HepG2 (cell line): ENCODE data around the gene TNS1. TPM values are rescaled to one million over a fixed set of nuclear protein-coding genes. Genes with fewer than 3 reads are reported as not detected.

Experiments used
- ATAC-seq: fragments of 200-7000 bp; cut with Tn5 transposase; 3 replicates; pipeline ENCODE4 v1.9.1; 2020; ENCODE audit warnings: mild to moderate bottlenecking, moderate library complexity
- BruUV-seq: library from RNA; stranded (reverse); fragments of 400-500 nt; replicated peaks from 2 replicates; lab custom pipeline; 2021; lab: Mats Ljungman, UMichigan
- CTCF ChIA-PET: fragments of 300-600 bp; formaldehyde crosslinking; extraction: SDS; loops from one replicate; lab custom pipeline; 2021; ENCODE audit warnings: low total read pairs, inconsistent platforms, low intra/inter-chr PET ratio; lab: Yijun Ruan, JAX
- POLR2A ChIA-PET: fragments of 350-600 bp; sonication (Branson Sonifier 250); formaldehyde crosslinking; loops from one replicate; lab custom pipeline; 2020; ENCODE audit warnings: antibody characterized with exemption, inconsistent platforms; lab: Yijun Ruan, JAX
- DNase-seq: peaks from one replicate; pipeline ENCODE4 v3.0.0-alpha.2; 2015; ENCODE audit warnings: low spot score
- FAIRE-seq: peaks from 3 replicates; lab custom pipeline; 2011; peaks lifted over from hg19 to GRCh38; lab: Jason Lieb, UNC
- H2AFZ ChIP-seq: one replicate; pipeline ENCODE4 v1.6.1; 2011; ENCODE audit warnings: low read length, inconsistent platforms
- H3K27ac ChIP-seq: fragments of 300-600 bp; 3 replicates; pipeline ENCODE4 v1.8.0; 2011; ENCODE audit warnings: mixed run types, mild to moderate bottlenecking, mixed read lengths, low read length, inconsistent platforms; ENCODE audit not compliant: insufficient read depth; ENCODE audit errors: extremely low read length
- H3K27me3 ChIP-seq, 2 experiments: fragments of 200-600 bp in 1 of 2; 2 replicates in 1 of 2; 3 replicates in 1 of 2; pipeline versions ENCODE4 v1.6.0 to v1.8.0; 2011; ENCODE audit warnings: low read length in 2 of 2, mild to moderate bottlenecking in 2 of 2, moderate library complexity in 2 of 2, inconsistent platforms in 1 of 2; ENCODE audit not compliant: insufficient read depth in 2 of 2, control insufficient read depth in 1 of 2
- H3K36me3 ChIP-seq, 2 experiments: fragments of 200-600 bp in 1 of 2; replicated peaks in 1 of 2; 2 replicates in 1 of 2; 3 replicates in 1 of 2; pipeline versions ENCODE4 v1.5.1 to v1.8.0; 2011; ENCODE audit warnings: low read length in 2 of 2, inconsistent platforms in 1 of 2; ENCODE audit not compliant: insufficient read depth in 2 of 2, control insufficient read depth in 1 of 2
- H3K4me1 ChIP-seq: 2 replicates; pipeline ENCODE4 v1.5.1; 2012; ENCODE audit warnings: low read length, inconsistent platforms; ENCODE audit not compliant: insufficient read depth
- H3K4me2 ChIP-seq: 2 replicates; pipeline ENCODE4 v1.6.0; 2011; ENCODE audit warnings: low read depth, low read length, inconsistent platforms
- H3K4me3 ChIP-seq, 3 experiments: fragments of 200-600 bp in 1 of 3; sonication (generic), shearing (Covaris generic) in 1 of 3; replicated peaks in 1 of 3; 2 replicates each; pipeline ENCODE4 v1.5.1; 2011 to 2016; ENCODE audit warnings: low read length in 3 of 3, inconsistent platforms in 2 of 3, low read depth in 2 of 3, mild to moderate bottlenecking in 2 of 3, control low read depth in 1 of 3, mixed read lengths in 1 of 3; ENCODE audit not compliant: insufficient read depth in 1 of 3
- H3K79me2 ChIP-seq: one replicate; pipeline ENCODE4 v1.6.1; 2011; ENCODE audit warnings: low read length, inconsistent platforms; ENCODE audit not compliant: insufficient read depth
- H3K9ac ChIP-seq: 2 replicates; pipeline ENCODE4 v1.6.0; 2011; ENCODE audit warnings: mild to moderate bottlenecking, low read depth, low read length, inconsistent platforms; ENCODE audit not compliant: insufficient read depth
- H3K9me3 ChIP-seq: 2 replicates; pipeline ENCODE4 v1.5.1; 2012; ENCODE audit warnings: mild to moderate bottlenecking, low read length
- H4K20me1 ChIP-seq: 2 replicates; pipeline ENCODE4 v1.6.0; 2011; ENCODE audit warnings: inconsistent platforms, mild to moderate bottlenecking, low read length, moderate library complexity; ENCODE audit not compliant: insufficient read depth
- BRD4 ChIP-seq: sonication (generic); formaldehyde crosslinking; IDR thresholded peaks from 2 replicates; pipeline ENCODE4 v1.4.0; 2020; ENCODE audit warnings: missing genetic modification reagents
- DNMT3B ChIP-seq: conservative IDR thresholded peaks from 2 replicates; pipeline ENCODE4 v1.6.1; 2016; ENCODE audit warnings: missing biosample characterization, control low read depth
- EEA1 ChIP-seq: sonication (generic); formaldehyde crosslinking; IDR thresholded peaks from 2 replicates; pipeline ENCODE4 v1.5.1; 2020; ENCODE audit warnings: mild to moderate bottlenecking, missing genetic modification reagents, borderline replicate concordance
- PAF1 ChIP-seq: IDR thresholded peaks from 2 replicates; pipeline ENCODE4 v1.6.1; 2016; ENCODE audit warnings: missing genetic modification reagents, missing compliant biosample characterization
- PPARG ChIP-seq: conservative IDR thresholded peaks from 2 replicates; pipeline ENCODE4 v1.6.1; 2016; ENCODE audit warnings: missing biosample characterization, missing genetic modification reagents
- SYNCRIP ChIP-seq: fragments of 200-400 bp; formaldehyde crosslinking; IDR thresholded peaks from 2 replicates; pipeline ENCODE4 v1.6.1; 2018; ENCODE audit warnings: mild to moderate bottlenecking, low read depth, low read length; ENCODE audit not compliant: insufficient read depth
- ZBTB20 ChIP-seq: sonication (generic); formaldehyde crosslinking; IDR thresholded peaks from 2 replicates; pipeline ENCODE4 v1.8.1; 2023; ENCODE audit warnings: missing genetic modification reagents, low read depth, mild to moderate bottlenecking, borderline replicate concordance
- ZNF12 ChIP-seq: sonication (generic); formaldehyde crosslinking; IDR thresholded peaks from 2 replicates; pipeline ENCODE4 v1.5.0; 2020; ENCODE audit warnings: missing genetic modification reagents
- ZNF337 ChIP-seq: sonication (generic); formaldehyde crosslinking; IDR thresholded peaks from 2 replicates; pipeline ENCODE4 v1.5.1; 2020; ENCODE audit warnings: missing genetic modification reagents, low read depth, mild to moderate bottlenecking, borderline replicate concordance
- ZNF501 ChIP-seq: sonication (generic); formaldehyde crosslinking; IDR thresholded peaks from 2 replicates; pipeline ENCODE4 v1.5.1; 2020; ENCODE audit warnings: mild to moderate bottlenecking, moderate library complexity, missing genetic modification reagents
- ZNF761 ChIP-seq: sonication (generic); formaldehyde crosslinking; conservative IDR thresholded peaks from 2 replicates; pipeline ENCODE4 v1.4.0; 2020; ENCODE audit warnings: mild to moderate bottlenecking, missing genetic modification reagents
- ZSCAN29 ChIP-seq: sonication (generic); formaldehyde crosslinking; conservative IDR thresholded peaks from 2 replicates; pipeline ENCODE4 v1.4.0; 2020; ENCODE audit warnings: mild to moderate bottlenecking, missing genetic modification reagents
- WGBS: methylation state at CpG from one replicate; pipeline ENCODE4 v1.1.6; 2017; ENCODE audit warnings: low lambda C conversion rate; 5-methylcytosine and 5-hydroxymethylcytosine counted together
- in situ Hi-C: cut with HindIII; loops from 2 replicates; pipeline ENCODE4 v1.10.0; 2017; ENCODE audit warnings: low pct_unique_long_range_greater_than_20kb; ENCODE audit not compliant: extremely low pct_ligation_motif_present
- intact Hi-C: fragments of 100-400 bp; cut with micrococcal nuclease; formaldehyde crosslinking; loops from one replicate; pipeline ENCODE4 v1.10.0; 2022; ENCODE audit not compliant: unreplicated experiment
- polyA plus RNA-seq, 8 experiments: library from polyadenylated mRNA; depleted of rRNA in 3 of 8; stranded (reverse) in 7 of 8; unstranded in 1 of 8; fragments of >200 nt; fragmentation: Illumina TruSeq in 4 of 8; extraction: Trizol in 4 of 8; gene quantifications; 2 replicates each; pipeline versions ENCODE4 v1.2.1 to v1.2.3, GENCODE V29; 2011 to 2016; ENCODE audit warnings: low read depth in 4 of 8, missing spikeins in 1 of 8, mixed read lengths in 1 of 8; ENCODE audit not compliant: insufficient read depth in 1 of 8
- total RNA-seq, 5 experiments: library from RNA; depleted of rRNA; stranded (reverse); fragments of >200 nt; fragmentation: Illumina TruSeq; extraction: Trizol; gene quantifications; 2 replicates each; pipeline ENCODE4 v1.2.3, GENCODE V29; 2016; ENCODE audit warnings: low read depth in 1 of 5
- TF ChIP-seq, protein P1 (sequence below): sonication (generic); formaldehyde crosslinking; IDR thresholded peaks from 2 replicates; pipeline ENCODE4 v1.4.0; 2020; ENCODE audit warnings: missing genetic modification reagents

The TNS1 gene
- total and polyA plus RNA-seq, 2 of the 13 experiments (the other 11 are each of a cell fraction or from before 2014, with no cell fraction given): 1.9 to 118 TPM

DNA sequence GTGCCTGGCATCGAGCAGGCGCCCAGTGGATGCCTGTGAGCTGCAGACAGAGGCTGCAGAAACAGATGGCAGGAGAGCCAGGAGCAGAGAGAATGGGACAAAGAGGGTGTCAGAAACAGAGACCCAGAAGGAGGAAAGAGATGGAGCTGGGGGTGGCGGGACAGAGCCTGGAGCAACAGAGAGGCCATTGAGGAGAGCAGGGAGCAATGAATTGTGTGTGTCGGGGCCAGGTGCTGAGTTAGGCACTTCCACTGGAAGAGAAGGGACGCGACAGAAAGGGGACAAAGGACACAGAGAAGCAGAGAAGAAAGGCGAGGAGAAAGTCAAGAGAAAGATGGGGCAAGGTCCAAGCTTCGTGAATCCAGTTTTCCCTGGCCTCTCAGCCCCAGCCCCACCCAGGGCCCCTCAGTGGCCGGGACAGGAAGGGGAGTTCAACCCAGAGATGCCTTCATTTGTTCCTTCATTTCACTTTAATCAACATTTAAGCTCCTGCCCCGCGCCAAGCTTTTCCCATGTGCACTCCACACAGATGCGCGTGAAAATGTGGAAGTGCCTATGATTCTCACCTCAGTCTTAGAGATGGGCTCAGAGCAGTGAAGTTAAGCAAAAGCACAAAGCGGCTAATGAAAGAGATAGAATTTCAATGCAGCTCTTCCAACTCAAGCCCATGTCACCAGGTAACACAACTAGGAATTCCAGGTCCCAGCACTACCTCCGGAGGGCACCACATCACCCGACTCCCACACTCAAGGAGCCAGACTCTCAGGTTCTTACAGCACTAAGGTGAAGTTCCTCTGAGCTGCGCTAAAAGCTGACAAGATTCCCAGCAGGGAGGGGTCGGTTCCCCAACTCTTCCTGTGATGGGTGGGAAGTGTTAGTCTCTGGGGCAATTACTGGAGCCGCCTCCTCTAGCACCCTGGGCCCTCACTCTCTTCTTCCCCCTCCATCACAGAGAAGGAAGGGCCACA is 55.1 kb downstream of the TNS1 start:
- no peak for ATAC-seq
- no peak for DNase-seq
- Histone ChIP-seq H3K36me3 (no peaks in the 10 kb centered on the region), H3K9me3 (no peaks in the 10 kb centered on the region), H3K27me3 (peaks cover 11 to 78% of the 10 kb centered on the region in 2 experiments; a peak in 4 of 5 replicates), H4K20me1 (no peaks in the 10 kb centered on the region), H2AFZ (no peak overlapping the region), H3K9ac (no peak overlapping the region), H3K79me2 (peaks cover 9% of the 10 kb centered on the region), H3K4me2 (no peak overlapping the region), H3K4me1 (peaks cover 46% of the 10 kb centered on the region), H3K27ac (no peak overlapping the region), H3K4me3 (no peak overlapping the region)
- 45% methylated on average over 19 of the region's 19 CpGs for WGBS
- no peak for FAIRE-seq
- CTCF ChIA-PET: no interaction called here
- intact Hi-C loops: no loop called here
- BruUV-seq: no TSS peak
- POLR2A ChIA-PET: no interaction called here
- in situ Hi-C loops: no loop called here
- TF ChIP-seq ZNF337 (CRISPR knock-in tag) (no peak), DNMT3B (no peak), ZNF12 (no peak), BRD4 (CRISPR knock-in tag) (no peak), ZNF501 (CRISPR knock-in tag) (0 out of 2 replicates have a peak, but pooled peaks have one; percentile 10), ZSCAN29 (CRISPR knock-in tag) (no peak), ZNF761 (no peak), SYNCRIP (no peak)

DNA sequence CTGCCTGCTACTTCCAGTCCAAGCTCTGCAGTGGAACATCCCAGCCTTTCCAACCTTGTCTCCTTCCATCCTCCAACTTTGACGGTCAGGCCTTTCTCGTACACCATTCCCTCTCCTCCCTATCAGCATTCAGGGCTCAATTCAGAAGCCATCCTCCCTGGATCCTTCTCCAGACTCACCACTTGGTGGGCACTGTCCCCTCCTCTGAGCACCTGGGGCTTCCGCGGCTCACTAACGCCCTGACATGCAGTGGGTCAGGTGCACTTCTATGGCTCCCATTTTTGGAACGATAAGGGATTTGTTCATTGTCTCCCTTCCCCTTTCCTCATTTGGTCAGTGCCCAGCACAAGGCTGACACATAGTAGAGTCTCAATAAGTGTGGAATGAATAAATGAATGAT is 56.7 kb downstream of the TNS1 start:
- CTCF ChIA-PET: no interaction called here
- Histone ChIP-seq H3K4me2 (no peak overlapping the region), H3K9ac (no peak overlapping the region), H4K20me1 (peaks cover 5% of the 10 kb centered on the region; the same call in 1 of the 2 replicates), H3K9me3 (no peaks in the 10 kb centered on the region), H3K27ac (no peak overlapping the region), H3K4me3 (no peak overlapping the region), H3K27me3 (peaks cover 8 to 63% of the 10 kb centered on the region in 2 experiments; a peak in 4 of 5 replicates), H2AFZ (no peak overlapping the region), H3K36me3 (no peaks in the 10 kb centered on the region), H3K4me1 (peaks cover 62% of the 10 kb centered on the region), H3K79me2 (peaks cover 20% of the 10 kb centered on the region)
- 84% methylated on average over 6 of the region's 6 CpGs for WGBS
- in situ Hi-C loops: no loop called here
- FAIRE-seq (no peak), ATAC-seq (no peak), DNase-seq (no peak)
- no TSS peak for BruUV-seq
- POLR2A ChIA-PET: no interaction called here
- intact Hi-C loops: no loop called here
- TF ChIP-seq, protein P1, sequence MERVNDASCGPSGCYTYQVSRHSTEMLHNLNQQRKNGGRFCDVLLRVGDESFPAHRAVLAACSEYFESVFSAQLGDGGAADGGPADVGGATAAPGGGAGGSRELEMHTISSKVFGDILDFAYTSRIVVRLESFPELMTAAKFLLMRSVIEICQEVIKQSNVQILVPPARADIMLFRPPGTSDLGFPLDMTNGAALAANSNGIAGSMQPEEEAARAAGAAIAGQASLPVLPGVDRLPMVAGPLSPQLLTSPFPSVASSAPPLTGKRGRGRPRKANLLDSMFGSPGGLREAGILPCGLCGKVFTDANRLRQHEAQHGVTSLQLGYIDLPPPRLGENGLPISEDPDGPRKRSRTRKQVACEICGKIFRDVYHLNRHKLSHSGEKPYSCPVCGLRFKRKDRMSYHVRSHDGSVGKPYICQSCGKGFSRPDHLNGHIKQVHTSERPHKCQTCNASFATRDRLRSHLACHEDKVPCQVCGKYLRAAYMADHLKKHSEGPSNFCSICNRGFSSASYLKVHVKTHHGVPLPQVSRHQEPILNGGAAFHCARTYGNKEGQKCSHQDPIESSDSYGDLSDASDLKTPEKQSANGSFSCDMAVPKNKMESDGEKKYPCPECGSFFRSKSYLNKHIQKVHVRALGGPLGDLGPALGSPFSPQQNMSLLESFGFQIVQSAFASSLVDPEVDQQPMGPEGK: no peak
- TF ChIP-seq PPARG (no peak), ZBTB20 (no peak), PAF1 (CRISPR knock-in tag) (no peak), EEA1 (CRISPR knock-in tag) (no peak)
